ENCODE results near the gene DSCAM.

DSCAM gene

DNA sequence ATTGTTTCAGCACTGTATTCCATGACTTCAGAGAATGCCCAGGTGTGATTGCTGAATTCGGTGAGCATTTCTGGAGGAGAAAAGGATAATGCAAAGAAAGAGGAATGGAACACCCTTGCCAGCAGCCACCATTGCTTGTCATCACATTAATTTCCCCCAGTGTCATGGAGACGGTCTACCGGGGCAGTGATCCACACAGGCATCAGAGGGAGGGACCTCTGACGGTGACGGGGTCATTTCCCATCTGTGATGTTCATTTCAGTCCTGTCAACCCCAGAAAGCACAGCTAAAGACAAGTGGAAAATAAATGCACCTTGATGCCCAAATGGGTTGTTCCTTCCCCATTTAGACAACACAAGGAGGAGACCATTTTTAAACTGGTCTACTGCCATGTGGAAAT lies 603.3 kb downstream of the DSCAM start:
- Histone ChIP-seq H3K9ac (ENCODE audit: low read length) (no peak overlapping the region), H3F3A (ENCODE audit: insufficient read depth) (no peaks in the 10 kb centered on the region), H3K79me2 (ENCODE audit: insufficient read depth, low read length) (no peaks in the 10 kb centered on the region), H3K36me3 (ENCODE audit: low read length) (no peaks in the 10 kb centered on the region), H3K9me2 (replicated peaks; ENCODE audit: insufficient read depth, low read length) (no peaks in the 10 kb centered on the region), H3K4me2 (ENCODE audit: low read depth, low read length, poor library complexity, severe bottlenecking) (no peak overlapping the region), H3K9me3 (ENCODE audit: insufficient read depth, low read length) (no peaks in the 10 kb centered on the region), H3K27me3 (ENCODE audit: low read length) (no peaks in the 10 kb centered on the region), H4K20me1 (ENCODE audit: low read depth, low read length) (no peaks in the 10 kb centered on the region), H3K4me3 (ENCODE audit: insufficient read depth, low read length, poor library complexity, severe bottlenecking) (no peak overlapping the region), H2AFZ (ENCODE audit: low read depth, low read length, severe bottlenecking) (no peak overlapping the region), H3K27ac (ENCODE audit: low read depth, low read length) (no peak overlapping the region)
- TF ChIP-seq EZH2phosphoT487 (conservative IDR thresholded peaks at IDR 0.05; ENCODE audit: low read length): no peak
- TF ChIP-seq, protein P1, sequence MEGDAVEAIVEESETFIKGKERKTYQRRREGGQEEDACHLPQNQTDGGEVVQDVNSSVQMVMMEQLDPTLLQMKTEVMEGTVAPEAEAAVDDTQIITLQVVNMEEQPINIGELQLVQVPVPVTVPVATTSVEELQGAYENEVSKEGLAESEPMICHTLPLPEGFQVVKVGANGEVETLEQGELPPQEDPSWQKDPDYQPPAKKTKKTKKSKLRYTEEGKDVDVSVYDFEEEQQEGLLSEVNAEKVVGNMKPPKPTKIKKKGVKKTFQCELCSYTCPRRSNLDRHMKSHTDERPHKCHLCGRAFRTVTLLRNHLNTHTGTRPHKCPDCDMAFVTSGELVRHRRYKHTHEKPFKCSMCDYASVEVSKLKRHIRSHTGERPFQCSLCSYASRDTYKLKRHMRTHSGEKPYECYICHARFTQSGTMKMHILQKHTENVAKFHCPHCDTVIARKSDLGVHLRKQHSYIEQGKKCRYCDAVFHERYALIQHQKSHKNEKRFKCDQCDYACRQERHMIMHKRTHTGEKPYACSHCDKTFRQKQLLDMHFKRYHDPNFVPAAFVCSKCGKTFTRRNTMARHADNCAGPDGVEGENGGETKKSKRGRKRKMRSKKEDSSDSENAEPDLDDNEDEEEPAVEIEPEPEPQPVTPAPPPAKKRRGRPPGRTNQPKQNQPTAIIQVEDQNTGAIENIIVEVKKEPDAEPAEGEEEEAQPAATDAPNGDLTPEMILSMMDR (IDR thresholded peaks at IDR 0.05; ENCODE audit: insufficient read depth, low read length, poor library complexity, severe bottlenecking): no peak

DNA sequence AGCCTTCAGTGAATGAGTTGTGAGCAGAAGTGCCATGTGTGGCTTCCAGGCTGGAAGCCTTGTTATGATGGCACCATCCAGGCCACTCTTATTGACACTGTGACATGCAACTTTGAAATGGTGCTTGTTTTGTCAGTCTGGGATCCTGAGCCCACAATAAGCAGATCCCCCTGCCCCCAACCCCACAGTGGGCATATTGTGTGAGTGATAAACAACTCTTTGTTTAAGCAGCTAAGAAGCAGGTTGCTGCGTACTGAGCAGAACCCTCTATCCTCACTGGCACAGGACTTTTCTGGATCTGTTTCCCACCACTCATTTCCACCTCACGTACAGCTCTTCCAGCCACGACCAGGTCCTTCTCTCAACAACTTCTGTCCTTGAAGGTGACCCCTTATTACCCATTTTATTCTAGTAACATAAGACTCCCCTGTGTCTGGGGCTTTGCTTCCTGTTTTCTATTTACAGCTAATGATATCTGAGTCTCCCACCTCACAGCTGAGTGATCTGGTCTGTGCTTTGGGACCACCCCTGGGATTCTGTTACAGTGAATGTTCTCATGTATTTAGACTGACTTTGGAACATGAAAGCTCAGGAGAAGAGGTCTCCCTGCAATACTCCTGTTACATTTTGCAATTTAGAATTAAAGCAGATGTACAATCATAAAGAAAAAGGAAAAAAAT lies 604.2 kb downstream of the DSCAM start:
- Histone ChIP-seq H3K27ac (ENCODE audit: low read depth, low read length) (no peak overlapping the region), H3K27me3 (ENCODE audit: low read length) (no peaks in the 10 kb centered on the region), H3K4me2 (ENCODE audit: low read depth, low read length, poor library complexity, severe bottlenecking) (no peak overlapping the region), H3K79me2 (ENCODE audit: insufficient read depth, low read length) (no peaks in the 10 kb centered on the region), H3K9me2 (replicated peaks; ENCODE audit: insufficient read depth, low read length) (no peaks in the 10 kb centered on the region), H3K9ac (ENCODE audit: low read length) (no peak overlapping the region), H3F3A (ENCODE audit: insufficient read depth) (no peaks in the 10 kb centered on the region), H3K36me3 (ENCODE audit: low read length) (no peaks in the 10 kb centered on the region), H3K9me3 (ENCODE audit: insufficient read depth, low read length) (no peaks in the 10 kb centered on the region), H2AFZ (ENCODE audit: low read depth, low read length, severe bottlenecking) (no peak overlapping the region), H4K20me1 (ENCODE audit: low read depth, low read length) (no peaks in the 10 kb centered on the region), H3K4me3 (ENCODE audit: insufficient read depth, low read length, poor library complexity, severe bottlenecking) (no peak overlapping the region)
- TF ChIP-seq, protein P1 (IDR thresholded peaks at IDR 0.05; ENCODE audit: insufficient read depth, low read length, poor library complexity, severe bottlenecking): no peak
- TF ChIP-seq EZH2phosphoT487 (conservative IDR thresholded peaks at IDR 0.05; ENCODE audit: low read length): no peak

DNA sequence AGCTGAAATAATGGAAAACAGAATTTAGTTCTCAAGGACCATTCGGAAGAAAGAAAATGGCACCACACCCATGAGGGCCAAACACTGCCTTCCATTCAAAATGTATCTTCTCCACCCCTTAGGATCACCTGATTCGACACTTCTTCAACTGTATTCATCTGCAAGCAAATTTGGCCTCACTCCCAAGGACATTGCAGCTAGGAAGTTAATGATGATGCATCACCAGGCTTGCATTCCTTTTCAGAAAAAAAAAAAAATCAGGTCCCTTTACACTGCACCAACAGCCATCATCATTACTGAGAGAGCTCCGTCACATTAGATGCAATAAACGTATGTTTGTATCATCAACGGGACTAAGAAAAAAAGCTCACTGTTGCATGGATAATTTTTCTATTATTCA lies 611.4 kb downstream of the DSCAM start:
- Histone ChIP-seq H4K20me1 (ENCODE audit: low read depth, low read length) (no peaks in the 10 kb centered on the region), H3K9me3 (ENCODE audit: insufficient read depth, low read length) (no peaks in the 10 kb centered on the region), H3K27ac (ENCODE audit: low read depth, low read length) (no peak overlapping the region), H2AFZ (ENCODE audit: low read depth, low read length, severe bottlenecking) (no peak overlapping the region), H3K9me2 (replicated peaks; ENCODE audit: insufficient read depth, low read length) (no peaks in the 10 kb centered on the region), H3K36me3 (ENCODE audit: low read length) (no peaks in the 10 kb centered on the region), H3K79me2 (ENCODE audit: insufficient read depth, low read length) (no peaks in the 10 kb centered on the region), H3K27me3 (ENCODE audit: low read length) (no peaks in the 10 kb centered on the region), H3K4me2 (ENCODE audit: low read depth, low read length, poor library complexity, severe bottlenecking) (no peak overlapping the region), H3K4me3 (ENCODE audit: insufficient read depth, low read length, poor library complexity, severe bottlenecking) (no peak overlapping the region), H3F3A (ENCODE audit: insufficient read depth) (no peaks in the 10 kb centered on the region), H3K9ac (ENCODE audit: low read length) (no peak overlapping the region)
- no peak for TF ChIP-seq EZH2phosphoT487 (conservative IDR thresholded peaks at IDR 0.05; ENCODE audit: low read length)
- TF ChIP-seq, protein P1 (IDR thresholded peaks at IDR 0.05; ENCODE audit: insufficient read depth, low read length, poor library complexity, severe bottlenecking): no peak

Measured in SU-DHL-6 (cell line).